Measurements from ENCODE around the gene COQ2.

GRCh38 chr4:83315341-83315870 lies 30.8 kb upstream of the COQ2 start:
- TF ChIP-seq, protein P1, sequence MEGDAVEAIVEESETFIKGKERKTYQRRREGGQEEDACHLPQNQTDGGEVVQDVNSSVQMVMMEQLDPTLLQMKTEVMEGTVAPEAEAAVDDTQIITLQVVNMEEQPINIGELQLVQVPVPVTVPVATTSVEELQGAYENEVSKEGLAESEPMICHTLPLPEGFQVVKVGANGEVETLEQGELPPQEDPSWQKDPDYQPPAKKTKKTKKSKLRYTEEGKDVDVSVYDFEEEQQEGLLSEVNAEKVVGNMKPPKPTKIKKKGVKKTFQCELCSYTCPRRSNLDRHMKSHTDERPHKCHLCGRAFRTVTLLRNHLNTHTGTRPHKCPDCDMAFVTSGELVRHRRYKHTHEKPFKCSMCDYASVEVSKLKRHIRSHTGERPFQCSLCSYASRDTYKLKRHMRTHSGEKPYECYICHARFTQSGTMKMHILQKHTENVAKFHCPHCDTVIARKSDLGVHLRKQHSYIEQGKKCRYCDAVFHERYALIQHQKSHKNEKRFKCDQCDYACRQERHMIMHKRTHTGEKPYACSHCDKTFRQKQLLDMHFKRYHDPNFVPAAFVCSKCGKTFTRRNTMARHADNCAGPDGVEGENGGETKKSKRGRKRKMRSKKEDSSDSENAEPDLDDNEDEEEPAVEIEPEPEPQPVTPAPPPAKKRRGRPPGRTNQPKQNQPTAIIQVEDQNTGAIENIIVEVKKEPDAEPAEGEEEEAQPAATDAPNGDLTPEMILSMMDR (IDR thresholded peaks at IDR 0.05), result no peak
- no peak for TF ChIP-seq POLR2A (IDR thresholded peaks at IDR 0.05)
